HG02943 (cell line): Measurements from ENCODE around the gene RIN1.

Experiments used
- ATAC-seq: cut with Tn5 transposase; IDR thresholded peaks from one replicate; pipeline ENCODE4 v1.9.1; 2021; ENCODE audit warnings: mild to moderate bottlenecking, low read depth, moderate library complexity; ENCODE audit not compliant: unreplicated experiment

Gene RIN1

GRCh38 chr11:66335531-66336233, 552 bp downstream of the RIN1 start:
- no peak for ATAC-seq

- no peak for ATAC-seq
Observed at GRCh38 chr11:66334605-66335442, 1.4 kb downstream of the RIN1 start.

- ATAC-seq, result no peak
Observed at GRCh38 chr11:66333896-66334604, 2.2 kb downstream of the RIN1 start.

- ATAC-seq, result no peak
Observed at GRCh38 chr11:66333220-66333877, 2.9 kb downstream of the RIN1 start.

GRCh38 chr11:66332371-66333219, 3.6 kb downstream of the RIN1 start:
- no peak for ATAC-seq

GRCh38 chr11:66331542-66332370, 4.5 kb downstream of the RIN1 start:
- ATAC-seq, result no peak

GRCh38 chr11:66330931-66331330, 5.3 kb downstream of the RIN1 start:
- ATAC-seq, result no peak

- ATAC-seq, result no peak
Observed at GRCh38 chr11:66329165-66329673, 7.0 kb downstream of the RIN1 start.

- ATAC-seq, result no peak
Observed at GRCh38 chr11:66328302-66329144, 7.7 kb downstream of the RIN1 start.

GRCh38 chr11:66328031-66328301, 8.3 kb downstream of the RIN1 start:
- no peak for ATAC-seq

GRCh38 chr11:66327171-66328030, 8.8 kb downstream of the RIN1 start:
- no peak for ATAC-seq

- ATAC-seq, result no peak
Observed at GRCh38 chr11:66326261-66327111, 9.7 kb downstream of the RIN1 start.

- no peak for ATAC-seq
Observed at GRCh38 chr11:66325263-66325671, 11.0 kb downstream of the RIN1 start.

- ATAC-seq, result no peak
Observed at GRCh38 chr11:66324664-66325063, 11.6 kb downstream of the RIN1 start.

GRCh38 chr11:66323684-66324083, 12.6 kb downstream of the RIN1 start:
- ATAC-seq, result no peak

- no peak for ATAC-seq
Observed at GRCh38 chr11:66322732-66323427, 13.4 kb downstream of the RIN1 start.
